Measurements from ENCODE around the gene CFAP100.

The CFAP100 gene

DNA sequence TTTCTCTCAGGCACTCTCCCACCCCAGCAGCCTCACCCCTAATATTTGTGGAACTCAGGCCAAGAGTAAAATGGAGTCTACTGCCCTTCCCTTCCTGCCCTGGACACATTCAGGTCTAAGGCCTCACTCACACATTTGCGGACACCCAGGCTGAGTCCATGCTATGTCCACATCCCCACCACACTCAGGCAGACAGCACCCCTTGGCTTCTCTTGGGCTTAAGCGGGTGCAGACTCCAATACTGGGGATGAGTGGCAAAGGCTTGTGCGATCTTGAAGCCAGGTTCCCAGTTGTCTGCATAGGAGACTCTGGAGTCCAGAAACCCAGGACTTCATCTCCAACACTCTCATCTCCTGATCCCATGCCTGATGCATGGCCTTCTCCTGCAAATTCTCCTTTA lies 17.5 kb upstream of the CFAP100 start:
- no peak for DNase-seq

DNA sequence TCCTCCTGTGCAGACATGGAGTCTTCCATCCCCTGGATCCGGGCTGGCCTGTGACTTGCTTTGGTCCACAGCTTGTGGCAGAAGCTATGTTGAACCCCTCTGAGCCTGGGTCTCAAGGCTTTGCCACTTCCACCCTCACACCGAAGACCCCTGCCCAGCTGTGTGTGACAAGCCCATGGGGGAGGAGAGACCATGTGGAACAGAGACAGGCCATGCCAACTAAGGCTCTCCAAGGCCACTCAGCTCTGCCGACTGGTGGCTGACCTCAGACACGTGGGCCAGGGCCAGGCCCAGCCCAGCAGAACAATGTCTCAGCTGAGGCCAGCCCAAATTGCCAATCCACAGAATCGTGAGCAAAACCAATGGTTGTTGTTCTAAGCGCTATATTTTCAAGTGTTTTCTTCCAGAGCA lies 16.4 kb upstream of the CFAP100 start:
- DNase-seq = no peak

DNA sequence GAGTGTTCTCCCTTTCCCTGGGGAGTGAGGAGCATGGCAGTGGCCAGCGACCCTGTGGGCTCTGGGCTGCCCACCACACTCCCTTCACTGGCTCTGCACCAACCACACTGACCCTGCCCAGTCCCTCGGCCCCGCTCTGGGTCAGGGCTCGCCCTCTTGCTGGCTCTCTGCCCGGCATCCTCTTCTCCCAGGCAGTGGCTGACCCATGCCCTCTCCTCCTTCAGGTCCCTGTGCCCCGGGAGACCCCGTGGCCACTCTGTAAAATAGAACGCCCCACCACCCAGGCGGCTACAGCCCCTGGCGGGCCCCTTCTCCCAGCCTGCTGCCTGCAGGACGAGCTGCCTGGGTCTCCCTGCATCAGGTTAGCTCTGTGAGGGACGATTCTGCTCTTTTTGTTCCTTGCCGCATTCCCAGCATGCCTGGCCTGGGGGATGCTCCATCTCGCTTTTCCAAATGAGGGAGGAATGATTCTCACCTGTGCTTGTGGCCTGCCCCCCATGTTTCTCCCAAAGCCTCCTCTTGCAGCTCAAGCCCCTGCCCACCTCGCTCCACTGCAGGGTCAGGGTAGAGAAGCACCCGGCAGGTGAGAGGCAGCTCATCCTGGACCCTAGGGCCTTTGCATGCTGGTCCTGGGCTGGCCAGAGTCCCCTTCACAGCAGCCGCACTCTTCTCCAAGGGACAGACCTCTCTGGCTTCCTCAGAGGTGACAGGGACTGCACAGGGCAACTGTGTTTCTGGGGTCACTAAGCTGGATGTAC lies 14.5 kb upstream of the CFAP100 start:
- DNase-seq = no peak

DNA sequence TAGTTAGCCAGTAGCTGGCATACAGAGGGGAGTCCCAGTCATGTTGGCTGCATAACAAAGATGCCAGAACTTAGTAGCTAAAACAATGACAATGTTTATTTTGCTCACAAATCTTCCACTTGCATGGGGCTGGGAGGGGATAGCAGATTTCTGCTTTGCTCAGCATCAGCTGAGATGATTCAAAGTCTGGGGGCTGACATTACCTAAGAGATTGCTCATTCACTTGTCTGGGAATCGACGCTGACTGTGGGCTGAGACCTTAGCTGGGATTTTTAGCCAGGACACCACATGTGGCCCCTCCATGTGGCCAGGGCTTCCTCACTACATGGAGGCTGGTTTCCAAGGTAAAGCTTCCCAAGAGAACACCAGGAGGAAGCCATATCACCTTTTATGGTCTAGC lies 12.7 kb upstream of the CFAP100 start:
- DNase-seq = no peak

DNA sequence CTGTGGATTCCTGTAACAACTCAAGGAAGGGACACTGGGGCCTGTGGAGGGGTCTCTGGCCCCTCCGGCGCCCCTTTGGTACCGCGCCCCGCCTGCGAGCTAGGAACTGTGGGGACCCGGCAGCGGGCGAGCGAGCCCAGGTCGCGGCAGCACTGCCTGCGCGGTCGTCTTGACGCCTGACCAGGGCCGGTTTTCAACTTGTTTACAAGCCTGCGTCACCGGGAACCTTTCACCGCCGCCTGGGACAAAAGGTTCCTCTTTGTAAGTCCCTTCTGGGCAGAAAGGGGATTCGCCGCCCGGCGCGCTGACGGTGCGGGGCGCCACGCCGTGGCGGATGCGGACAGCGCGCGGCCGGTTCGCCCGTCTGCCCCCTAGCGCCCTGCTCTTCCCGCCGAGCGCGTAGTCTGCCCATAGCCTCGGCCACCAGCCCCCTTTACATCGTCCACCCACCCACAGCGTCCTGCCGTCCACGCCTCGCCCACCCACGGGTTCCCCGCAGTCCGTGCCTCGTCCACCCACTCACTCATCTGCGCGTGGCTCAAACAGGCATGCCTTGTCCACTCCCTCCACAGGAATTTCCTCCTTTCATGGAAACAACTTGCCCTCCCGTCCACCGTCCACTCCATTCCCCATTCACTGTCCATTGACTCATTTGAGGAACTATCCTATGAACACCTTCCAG lies 5.5 kb upstream of the CFAP100 start:
- peak; percentile 59 to 94 for DNase-seq

DNA sequence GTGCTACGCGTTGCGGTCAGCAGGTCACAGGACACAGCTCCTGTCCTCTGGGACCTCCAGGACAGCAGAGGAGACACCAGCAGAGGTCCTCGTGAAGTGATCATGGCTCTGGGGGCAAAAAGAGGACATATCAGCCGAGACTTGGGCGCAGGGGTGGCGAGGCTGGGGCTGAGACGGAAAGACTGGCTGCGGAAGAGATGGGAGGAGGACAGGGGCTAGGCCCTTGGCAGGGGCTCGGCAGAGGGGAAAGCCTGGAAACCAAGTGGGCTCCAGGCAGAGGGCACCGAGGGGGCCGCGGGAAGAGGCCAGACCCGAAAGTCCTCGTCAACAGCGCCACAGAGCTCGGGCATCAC lies 4.9 kb upstream of the CFAP100 start:
- peak in 1 of 2 experiments; percentile 31 for DNase-seq

DNA sequence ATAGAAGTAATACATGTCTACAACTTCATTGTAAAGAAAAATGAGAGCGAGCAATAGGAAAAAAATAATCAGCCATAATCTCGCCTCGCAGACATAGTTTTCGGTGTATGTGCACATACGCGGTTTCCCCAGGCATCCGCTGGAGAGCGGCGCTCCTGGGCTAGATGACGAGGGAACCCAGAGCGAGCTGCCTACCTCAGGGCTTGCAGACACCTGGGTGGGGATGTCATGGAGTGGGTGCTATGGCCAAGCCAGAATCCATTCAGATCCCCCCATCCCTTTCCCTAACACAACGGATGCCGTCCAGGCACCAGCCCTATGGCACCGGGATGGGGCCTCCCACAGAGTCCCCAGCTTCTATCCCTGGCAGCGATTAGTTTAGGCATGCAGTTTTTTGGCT lies 4.5 kb upstream of the CFAP100 start:
- no peak for DNase-seq

DNA sequence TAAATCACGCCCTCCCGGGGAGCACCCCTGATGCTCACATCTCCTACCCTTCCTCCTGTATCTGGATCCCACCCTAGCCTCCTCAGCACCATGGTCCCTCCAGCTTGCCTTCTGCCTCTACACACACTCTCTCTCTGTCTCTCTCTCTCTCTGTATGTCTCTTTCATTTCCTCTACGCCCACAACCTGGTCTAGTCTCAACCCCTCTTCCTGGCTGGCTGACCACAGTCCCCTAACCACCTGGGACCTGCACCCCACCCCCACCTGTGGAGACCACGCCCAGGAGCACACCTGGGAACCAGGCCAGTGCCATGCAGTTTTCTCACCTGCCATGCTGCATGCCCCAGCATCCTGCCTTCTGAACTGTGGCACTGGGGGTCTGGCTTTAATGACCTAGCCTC lies 4.0 kb upstream of the CFAP100 start:
- no peak for DNase-seq

DNA sequence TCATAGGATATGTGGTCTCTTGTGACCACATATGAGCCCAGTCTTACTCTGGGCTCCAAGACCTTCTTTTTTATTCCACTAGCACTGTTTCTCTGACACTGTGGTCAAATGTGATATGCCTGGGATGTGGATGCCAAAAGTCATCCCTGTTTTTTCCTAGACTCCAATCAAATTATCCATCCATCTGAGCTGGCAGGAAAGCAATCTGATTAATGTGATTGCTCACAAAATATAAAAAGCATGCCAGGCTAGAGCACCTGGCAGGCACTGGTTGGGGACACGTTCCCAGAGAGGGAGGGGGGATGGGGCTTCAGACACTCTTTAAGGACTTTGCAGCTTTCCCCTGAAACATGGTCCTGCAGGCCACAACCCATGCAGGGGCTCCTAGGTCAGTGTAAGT lies 3.1 kb upstream of the CFAP100 start:
- no peak for DNase-seq

DNA sequence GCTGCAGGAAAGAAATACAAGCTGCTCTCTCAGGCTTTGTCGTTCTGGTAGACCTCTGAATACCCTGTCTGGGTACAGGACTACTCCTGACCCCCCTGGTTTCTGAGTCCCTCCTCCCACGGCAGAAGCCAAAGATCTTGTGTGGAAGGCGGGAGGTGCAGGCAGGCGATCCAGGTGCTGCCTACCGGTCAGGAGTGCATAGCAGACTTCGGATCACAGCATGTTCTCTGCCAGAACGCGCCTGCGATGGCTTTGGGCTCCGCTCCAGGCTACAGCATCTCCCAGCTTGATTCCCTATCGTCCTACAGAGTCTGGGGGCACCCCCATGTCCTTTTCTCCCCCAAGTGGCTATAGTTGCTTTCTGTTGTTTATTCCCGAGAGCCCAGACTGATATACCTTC lies 2.5 kb upstream of the CFAP100 start:
- no peak for DNase-seq

DNA sequence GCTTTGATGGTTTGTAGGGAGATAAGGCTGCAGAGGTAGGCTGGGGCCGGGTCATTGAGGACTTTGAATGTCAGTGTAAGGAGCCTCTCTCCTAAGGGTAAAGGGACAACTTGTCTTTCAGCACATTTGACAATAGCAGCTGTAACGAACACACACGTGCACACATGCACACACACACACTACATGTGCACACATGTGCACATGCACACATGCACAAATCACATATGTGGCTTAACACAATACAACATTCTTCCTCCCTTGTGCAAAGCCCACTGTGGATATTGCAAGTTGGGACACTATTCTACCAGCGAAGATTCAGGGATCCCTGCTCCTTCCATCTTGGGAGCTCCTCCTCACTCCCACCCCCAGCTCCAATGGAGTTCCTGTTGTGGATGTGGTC lies 1.1 kb upstream of the CFAP100 start:
- DNase-seq = no peak

DNA sequence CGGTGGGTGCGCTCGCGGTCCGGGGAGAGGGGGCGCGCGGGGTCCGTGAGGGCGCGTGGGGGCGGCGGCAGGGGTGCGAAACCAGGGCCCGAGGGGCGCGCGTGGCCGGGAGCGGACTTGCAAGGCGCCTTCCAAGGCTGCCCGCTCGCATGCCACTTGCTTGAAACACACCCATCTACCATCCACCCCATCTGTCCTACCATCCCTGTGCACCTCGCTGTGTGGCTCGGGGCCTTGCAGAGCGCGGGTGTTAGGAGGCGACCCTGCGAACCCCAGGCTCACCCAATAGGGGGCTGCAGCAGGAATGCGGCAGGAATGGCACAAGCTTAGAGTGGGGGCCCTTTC lies 240 bp downstream of the CFAP100 start:
- no peak for DNase-seq

DNA sequence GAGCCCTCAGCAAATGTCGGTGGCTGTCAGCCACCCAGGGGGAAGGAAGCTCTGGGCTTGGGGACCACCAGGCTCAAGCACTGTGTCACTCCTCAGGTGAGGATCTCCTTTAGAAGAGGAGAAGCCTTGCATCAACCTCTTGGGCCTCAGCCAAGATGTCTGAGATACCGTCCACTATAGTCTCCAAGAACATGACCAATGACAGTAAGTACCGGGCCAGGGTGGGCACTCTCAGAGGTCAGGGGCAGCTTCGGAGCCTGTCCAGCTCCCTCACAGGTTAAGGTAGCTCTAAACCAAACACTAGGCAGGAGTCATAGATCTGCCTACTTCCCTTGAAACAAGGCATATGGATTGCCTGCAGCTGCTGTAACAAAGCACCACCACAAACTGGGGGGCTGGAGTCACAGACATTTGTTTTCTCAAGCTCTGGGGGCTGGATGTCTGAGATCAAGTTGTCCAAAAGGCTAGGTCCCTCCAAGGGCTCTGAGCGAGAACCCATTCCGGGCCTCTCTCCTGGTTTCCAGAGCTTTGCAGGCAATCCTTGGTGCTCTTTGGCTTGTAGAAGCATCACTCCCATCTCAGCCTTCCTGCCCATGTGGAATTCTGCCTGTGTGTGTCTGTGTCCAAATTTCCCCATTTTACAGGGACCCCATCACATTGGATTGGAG lies 1.3 kb downstream of the CFAP100 start:
- DNase-seq = no peak

DNA sequence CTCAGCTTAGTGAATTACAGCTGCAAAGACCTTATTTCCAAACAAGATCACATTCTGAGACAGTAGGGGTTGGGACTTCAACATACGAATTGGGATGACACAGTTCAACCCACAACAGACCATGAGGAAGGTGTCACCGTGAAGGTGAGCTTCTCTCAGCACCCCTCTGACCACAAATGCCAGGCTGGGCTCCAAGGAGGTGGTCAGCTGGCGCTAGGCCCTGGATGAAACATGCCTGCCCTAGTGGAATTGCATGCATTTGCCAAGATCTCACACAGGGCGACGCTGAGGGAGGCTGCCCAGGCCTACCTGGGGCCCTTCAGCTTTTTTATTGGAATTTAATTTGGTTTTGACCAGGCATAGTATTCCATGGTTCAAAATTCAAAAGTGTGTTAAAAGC lies 1.8 kb downstream of the CFAP100 start:
- no peak for DNase-seq

DNA sequence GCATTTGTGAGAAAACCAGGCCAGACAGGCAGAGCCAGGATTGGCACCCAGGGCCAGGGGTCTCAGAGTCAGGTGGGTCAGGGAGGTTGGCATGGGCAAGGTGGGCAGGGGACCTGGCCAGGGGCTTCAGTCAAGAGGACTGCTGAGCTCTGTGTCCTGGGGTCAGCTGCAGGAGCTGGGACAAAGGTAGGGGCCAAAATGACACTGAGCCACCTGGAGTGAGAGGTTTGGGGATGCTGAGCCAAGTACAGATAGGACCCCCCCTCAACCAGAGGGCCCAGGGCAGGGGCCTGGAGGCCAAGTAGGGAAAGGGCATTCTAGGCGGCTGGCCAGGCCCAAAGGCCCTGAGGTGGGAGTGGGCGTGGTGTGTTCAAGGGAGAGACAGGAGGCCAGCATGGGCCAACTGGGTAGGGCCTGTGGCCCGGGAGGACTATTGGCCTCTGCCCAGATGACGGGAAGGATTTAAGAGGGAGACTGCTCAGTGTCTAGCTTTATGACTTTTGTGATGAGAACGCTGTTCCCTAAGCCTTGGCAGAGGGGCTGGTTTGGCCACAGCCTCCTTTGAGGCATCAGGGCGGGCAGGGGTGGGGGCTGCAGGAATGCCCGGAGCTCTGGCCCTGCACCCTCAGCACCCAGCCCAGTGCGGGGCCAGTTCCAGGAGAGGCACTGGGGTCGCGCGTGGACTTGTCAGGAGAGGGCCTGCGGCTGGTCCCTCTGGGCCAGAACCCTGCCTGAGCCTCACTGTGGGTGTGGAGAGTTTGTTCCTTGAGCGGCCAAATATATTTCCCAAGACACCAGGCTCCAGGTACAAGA lies 3.1 kb downstream of the CFAP100 start:
- DNase-seq = no peak

DNA sequence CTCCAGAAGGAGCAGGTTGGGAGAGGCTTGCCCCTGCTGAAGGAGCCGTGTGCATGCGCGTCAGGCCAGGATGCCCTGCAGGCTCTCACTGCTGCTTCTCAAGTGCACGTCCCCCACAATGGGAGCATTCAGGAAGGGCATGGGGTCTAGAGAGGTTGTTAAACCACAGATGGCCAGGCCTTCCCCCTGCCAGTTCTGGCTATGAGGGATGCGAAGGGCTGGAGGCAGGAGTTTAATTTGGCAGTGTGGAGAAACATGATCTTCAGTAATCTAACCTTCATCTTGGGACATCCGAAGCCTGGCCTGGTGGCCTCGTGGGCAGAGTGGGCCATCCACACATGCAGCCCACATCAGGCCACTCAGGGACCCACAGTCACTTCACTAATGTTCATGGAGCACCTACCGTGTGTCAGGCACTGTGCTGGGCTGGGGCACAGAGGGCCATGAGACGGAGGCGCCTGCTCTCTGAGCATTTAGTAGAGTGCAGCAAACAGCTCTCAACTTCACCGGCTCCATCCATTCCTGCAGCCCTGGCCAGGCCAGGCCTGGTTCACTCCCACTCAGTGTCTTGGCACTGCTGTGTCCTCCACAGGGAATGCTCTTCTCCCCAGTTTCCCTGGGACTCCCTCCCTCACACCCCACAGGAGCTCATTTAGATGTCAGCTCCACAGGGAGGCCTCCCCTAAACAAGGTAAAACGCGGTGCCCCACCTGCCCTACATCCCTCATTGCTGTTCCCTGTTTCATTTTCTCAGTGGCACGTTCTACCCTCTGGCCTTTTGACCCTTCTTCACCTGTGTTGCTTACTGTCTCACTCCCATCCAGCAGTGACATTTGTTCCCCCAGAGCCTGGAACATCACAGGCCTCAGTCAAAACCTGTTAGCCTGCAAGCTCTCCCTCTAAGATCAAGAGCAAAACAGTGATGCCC lies 4.0 kb downstream of the CFAP100 start:
- no peak for DNase-seq

DNA sequence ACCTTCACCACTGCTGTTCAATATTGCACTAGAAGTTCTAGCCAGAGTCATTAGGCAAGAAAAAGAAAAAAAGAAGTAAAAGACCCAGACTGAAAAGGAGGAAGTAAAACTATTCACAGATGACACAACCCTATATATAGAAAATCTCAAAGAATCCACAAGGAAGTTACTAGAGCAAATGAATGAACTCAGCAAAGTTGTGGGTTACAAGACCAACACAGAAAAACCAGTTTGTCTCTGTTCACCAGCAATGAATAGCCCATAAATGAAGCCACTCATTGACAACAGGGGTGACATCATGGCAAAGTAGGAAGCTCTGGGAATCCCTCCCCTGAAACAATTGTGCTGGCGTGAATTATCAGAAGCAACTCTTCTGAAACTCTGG lies 4.6 kb downstream of the CFAP100 start:
- DNase-seq = no peak

DNA sequence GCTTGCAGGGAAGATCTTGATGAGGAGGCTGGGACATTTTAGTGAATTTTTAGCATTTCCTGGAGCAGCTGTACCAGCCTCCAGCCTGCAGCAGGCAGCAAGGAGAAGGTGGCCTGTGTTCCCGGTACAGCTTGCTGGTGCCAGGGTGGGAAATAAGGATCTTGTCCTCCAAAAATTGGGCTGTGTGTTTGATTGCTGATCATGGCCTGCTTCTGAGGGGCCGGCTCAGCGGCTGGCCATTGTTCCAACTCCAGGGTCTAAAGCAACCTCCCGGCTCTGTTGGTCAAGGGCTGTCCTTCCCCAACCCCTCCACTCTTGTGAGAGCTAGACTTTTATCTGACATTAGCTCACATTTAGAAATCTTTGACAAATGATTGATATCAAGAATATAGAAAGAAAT lies 5.0 kb downstream of the CFAP100 start:
- no peak for DNase-seq

DNA sequence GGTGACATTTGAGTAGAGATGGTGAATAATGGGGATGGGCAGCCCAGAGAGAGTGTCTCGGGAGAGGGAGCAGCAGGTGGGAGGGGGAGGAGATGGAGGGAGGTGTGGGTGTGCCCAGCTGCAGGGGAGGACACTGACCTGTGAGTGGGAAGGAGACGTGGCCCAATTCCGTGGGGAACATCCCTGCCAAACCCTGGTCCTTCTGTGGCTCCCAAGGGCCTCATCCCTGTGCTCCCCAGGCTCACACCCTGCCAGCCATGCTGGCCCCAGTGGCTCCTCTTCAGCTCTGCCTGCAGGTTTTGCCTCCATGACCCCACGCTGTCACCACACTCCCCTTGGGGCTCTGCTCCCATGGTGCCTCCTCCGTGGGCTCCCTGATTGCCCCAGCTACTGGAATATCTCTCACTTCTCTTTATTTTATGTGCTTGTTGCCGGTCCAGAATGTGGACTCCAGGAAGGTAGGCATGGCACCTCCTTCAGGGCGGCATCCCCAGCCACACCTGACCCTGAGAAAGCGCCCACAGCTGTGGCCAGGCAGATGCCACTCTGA lies 7.0 kb downstream of the CFAP100 start:
- no peak for DNase-seq

DNA sequence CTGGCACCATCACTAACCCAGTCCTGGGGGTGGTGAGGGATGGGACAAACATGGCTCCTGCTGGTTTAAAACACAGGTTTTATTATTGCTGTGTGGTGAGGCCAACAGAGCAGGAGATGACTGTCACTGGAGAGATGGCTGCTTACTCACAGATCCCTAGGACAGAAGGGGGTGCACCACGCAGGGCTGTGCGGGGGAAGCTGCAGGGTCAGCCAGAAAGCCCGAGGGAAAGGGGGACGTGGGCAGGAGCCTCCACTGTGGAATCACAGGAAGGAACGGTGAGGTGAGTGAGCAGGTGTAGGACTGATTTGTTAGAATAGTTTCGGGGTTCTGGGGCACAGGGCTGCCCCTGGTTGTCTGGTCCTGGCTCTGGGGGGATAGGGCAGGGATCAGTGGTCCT lies 7.5 kb downstream of the CFAP100 start:
- no peak for DNase-seq

DNA sequence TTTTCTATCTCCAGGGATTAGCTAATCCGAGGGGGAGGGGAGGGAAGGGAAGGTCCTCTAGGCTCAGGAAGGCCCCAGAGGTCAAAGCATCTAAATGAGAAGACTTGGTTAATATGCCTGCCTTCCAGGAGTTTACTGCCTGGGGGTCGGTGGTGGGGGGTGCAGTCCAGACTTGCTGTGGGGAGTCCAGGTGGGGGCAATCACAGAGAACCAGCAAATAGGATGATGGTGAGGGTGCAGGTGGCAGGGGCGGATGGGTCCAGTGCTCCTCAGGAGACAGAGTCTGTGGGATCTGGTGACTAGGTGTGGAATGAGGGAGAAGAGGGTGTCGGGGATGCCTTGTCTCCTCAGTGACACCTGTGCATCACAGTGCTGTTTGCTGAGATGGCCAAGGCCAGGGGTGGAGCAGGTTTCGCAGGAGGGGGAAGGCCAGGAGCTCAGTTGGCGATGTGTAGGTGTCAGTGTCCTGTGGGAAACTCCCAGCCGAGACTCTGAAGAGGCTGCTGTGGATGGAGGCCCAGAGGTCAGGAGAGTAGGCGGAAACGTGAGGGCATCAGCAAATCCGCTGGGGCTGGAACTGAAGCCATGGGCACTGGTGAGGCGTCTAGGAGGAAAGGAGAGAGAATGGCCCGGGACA lies 8.1 kb downstream of the CFAP100 start:
- DNase-seq = no peak

All from NCI-H526 (cell line).